Right atrium auricular region (tissue), 2 donors: ENCODE results near the gene KCNH4. TPM values are rescaled to one million over a fixed set of nuclear protein-coding genes. Genes with fewer than 3 reads are reported as not detected.

ENCODE experiments used
- DNase-seq: peaks from one replicate; pipeline ENCODE4 v3.0.0-alpha.2; 2019; ENCODE audit warnings: low spot score
- H3K27ac ChIP-seq, 2 donors: fragments of 200-600 bp; sonication (generic); 1 replicate in 1 of 2; 2 replicates in 1 of 2; pipeline ENCODE4 v1.5.1; 2016 to 2019
- H3K27me3 ChIP-seq, 2 donors: fragments of 200-600 bp; sonication (generic); one replicate each; pipeline versions ENCODE4 v1.5.1 to v1.6.0; 2017 to 2019
- H3K36me3 ChIP-seq: fragments of 200-600 bp; sonication (generic); one replicate; pipeline ENCODE4 v1.5.1; 2016
- H3K4me1 ChIP-seq, 2 donors: fragments of 200-600 bp; sonication (generic); one replicate each; pipeline versions ENCODE4 v1.5.1 to v1.6.0; 2017 to 2019
- H3K4me3 ChIP-seq, 2 donors: fragments of 200-600 bp; sonication (generic); 1 replicate in 1 of 2; 2 replicates in 1 of 2; pipeline ENCODE4 v1.5.1; 2017 to 2019; ENCODE audit warnings: mild to moderate bottlenecking in 1 of 2, moderate library complexity in 1 of 2
- H3K9me3 ChIP-seq, 2 donors: fragments of 200-600 bp; sonication (generic); one replicate each; pipeline ENCODE4 v1.5.1; 2019
- total RNA-seq, 2 donors: library from RNA; depleted of rRNA; stranded (reverse); fragments of >200 nt; gene quantifications; one replicate each; pipeline ENCODE4 v1.1.0, GENCODE V29; 2016
- TF ChIP-seq, protein P1 (sequence below), 2 donors: fragments of 200-600 bp; sonication (generic); IDR thresholded peaks; one replicate each; pipeline ENCODE4 v1.5.1; 2019; ENCODE audit warnings: antibody characterized with exemption in 2 of 2

KCNH4 gene
- total RNA-seq, 2 donors from 2014 or later = 0.15 to 0.35 TPM

DNA sequence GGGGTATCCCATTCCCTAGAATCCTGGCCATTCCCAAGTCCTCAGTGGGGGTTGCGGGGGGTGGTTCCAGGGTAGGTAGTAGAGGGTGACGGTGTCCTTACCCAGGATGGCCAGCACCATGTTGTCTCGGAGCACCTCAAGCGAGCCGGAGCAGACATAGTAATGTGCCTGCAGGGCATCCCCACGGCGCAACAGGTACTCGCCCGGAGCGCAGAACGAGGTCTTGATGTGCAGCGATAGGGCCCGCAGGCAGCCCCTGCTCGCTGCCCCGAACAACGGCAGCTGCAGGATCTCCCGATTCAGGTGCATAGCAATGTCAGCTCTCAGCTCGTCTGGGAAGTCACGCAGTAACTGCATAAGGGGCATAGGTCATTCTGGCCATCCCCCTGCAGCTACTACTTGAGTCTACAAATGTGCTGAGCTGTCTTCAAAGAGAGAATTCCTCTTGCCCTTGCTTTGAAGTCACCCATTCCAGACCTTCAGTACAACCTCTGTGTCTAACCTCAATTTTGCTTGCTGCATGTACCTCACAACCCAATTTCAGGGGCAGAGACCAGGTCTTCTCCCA, 14.7 kb downstream of the KCNH4 start:
- H3K4me3 ChIP-seq = no peak overlapping the region
- H3K4me1 ChIP-seq = no peaks in the 10 kb centered on the region
- DNase-seq = no peak
- TF ChIP-seq, protein P1, sequence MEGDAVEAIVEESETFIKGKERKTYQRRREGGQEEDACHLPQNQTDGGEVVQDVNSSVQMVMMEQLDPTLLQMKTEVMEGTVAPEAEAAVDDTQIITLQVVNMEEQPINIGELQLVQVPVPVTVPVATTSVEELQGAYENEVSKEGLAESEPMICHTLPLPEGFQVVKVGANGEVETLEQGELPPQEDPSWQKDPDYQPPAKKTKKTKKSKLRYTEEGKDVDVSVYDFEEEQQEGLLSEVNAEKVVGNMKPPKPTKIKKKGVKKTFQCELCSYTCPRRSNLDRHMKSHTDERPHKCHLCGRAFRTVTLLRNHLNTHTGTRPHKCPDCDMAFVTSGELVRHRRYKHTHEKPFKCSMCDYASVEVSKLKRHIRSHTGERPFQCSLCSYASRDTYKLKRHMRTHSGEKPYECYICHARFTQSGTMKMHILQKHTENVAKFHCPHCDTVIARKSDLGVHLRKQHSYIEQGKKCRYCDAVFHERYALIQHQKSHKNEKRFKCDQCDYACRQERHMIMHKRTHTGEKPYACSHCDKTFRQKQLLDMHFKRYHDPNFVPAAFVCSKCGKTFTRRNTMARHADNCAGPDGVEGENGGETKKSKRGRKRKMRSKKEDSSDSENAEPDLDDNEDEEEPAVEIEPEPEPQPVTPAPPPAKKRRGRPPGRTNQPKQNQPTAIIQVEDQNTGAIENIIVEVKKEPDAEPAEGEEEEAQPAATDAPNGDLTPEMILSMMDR (IDR thresholded peaks at IDR 0.05) = no peak
- no peaks in the 10 kb centered on the region for H3K27me3 ChIP-seq
- no peaks in the 10 kb centered on the region for H3K36me3 ChIP-seq
- no peaks in the 10 kb centered on the region for H3K9me3 ChIP-seq
- H3K27ac ChIP-seq = no peak overlapping the region

- H3K27ac ChIP-seq = no peak overlapping the region
- H3K36me3 ChIP-seq = no peaks in the 10 kb centered on the region
- no peaks in the 10 kb centered on the region for H3K4me1 ChIP-seq
- TF ChIP-seq, protein P1 (IDR thresholded peaks at IDR 0.05) = no peak
- no peaks in the 10 kb centered on the region for H3K9me3 ChIP-seq
- DNase-seq = no peak
- H3K27me3 ChIP-seq = no peaks in the 10 kb centered on the region
- H3K4me3 ChIP-seq = no peak overlapping the region
These were observed 15.2 kb downstream of the KCNH4 start for GRCh38 chr17:42165751-42166150.

- Histone ChIP-seq H3K4me3 (no peak overlapping the region), H3K4me1 (no peaks in the 10 kb centered on the region), H3K9me3 (no peaks in the 10 kb centered on the region), H3K36me3 (no peaks in the 10 kb centered on the region), H3K27ac (no peak overlapping the region), H3K27me3 (no peaks in the 10 kb centered on the region)
- no peak for DNase-seq
- TF ChIP-seq, protein P1 (IDR thresholded peaks at IDR 0.05) = no peak
These were observed 17.1 kb downstream of the KCNH4 start for GRCh38 chr17:42163696-42164407.

GRCh38 chr17:42163113-42163512, 17.8 kb downstream of the KCNH4 start:
- DNase-seq = no peak
- TF ChIP-seq, protein P1 (IDR thresholded peaks at IDR 0.05) = no peak
- no peaks in the 10 kb centered on the region for H3K36me3 ChIP-seq
- H3K27ac ChIP-seq = no peak overlapping the region
- no peaks in the 10 kb centered on the region for H3K9me3 ChIP-seq
- H3K4me1 ChIP-seq = no peaks in the 10 kb centered on the region
- H3K4me3 ChIP-seq = no peak overlapping the region
- H3K27me3 ChIP-seq = no peaks in the 10 kb centered on the region

GRCh38 chr17:42160531-42160910, 20.4 kb downstream of the KCNH4 start:
- Histone ChIP-seq H3K4me1 (peaks cover 0 to 2% of the 10 kb centered on the region in 2 donors), H3K4me3 (no peak overlapping the region), H3K27ac (no peak overlapping the region), H3K9me3 (no peaks in the 10 kb centered on the region), H3K27me3 (no peaks in the 10 kb centered on the region), H3K36me3 (no peaks in the 10 kb centered on the region)
- DNase-seq = no peak
- TF ChIP-seq, protein P1 (IDR thresholded peaks at IDR 0.05) = no peak
